HepG2 (cell line): Measurements from ENCODE around the gene SART1. TPM values are rescaled to one million over a fixed set of nuclear protein-coding genes. Genes with fewer than 3 reads are reported as not detected.

ENCODE experiments used
- AHR ChIP-seq: IDR thresholded peaks from 2 replicates; pipeline ENCODE4 v1.6.1; 2018; ENCODE audit warnings: missing genetic modification reagents, missing compliant biosample characterization
- DNMT3B ChIP-seq: conservative IDR thresholded peaks from 2 replicates; pipeline ENCODE4 v1.6.1; 2016; ENCODE audit warnings: missing biosample characterization, control low read depth
- HDAC2 ChIP-seq: sonication (generic); formaldehyde crosslinking; IDR thresholded peaks from 2 replicates; pipeline ENCODE4 v1.4.0; 2020; ENCODE audit warnings: missing genetic modification reagents
- IRF2 ChIP-seq: IDR thresholded peaks from 2 replicates; pipeline ENCODE4 v1.6.1; 2018; ENCODE audit warnings: missing genetic modification reagents, missing compliant biosample characterization
- JUNB ChIP-seq: sonication (generic); formaldehyde crosslinking; IDR thresholded peaks from 2 replicates; pipeline ENCODE4 v1.8.0; 2022; ENCODE audit warnings: missing genetic modification reagents, mild to moderate bottlenecking, borderline replicate concordance
- RXRB ChIP-seq: IDR thresholded peaks from 2 replicates; pipeline ENCODE4 v1.6.1; 2016; ENCODE audit warnings: borderline replicate concordance, missing genetic modification reagents, missing compliant biosample characterization
- SIN3B ChIP-seq: fragments of 150-350 bp; IDR thresholded peaks from 2 replicates; pipeline ENCODE4 v1.6.1; 2014; ENCODE audit warnings: low read length
- SMARCE1 ChIP-seq: fragments of 450-650 bp; IDR thresholded peaks from 2 replicates; pipeline ENCODE4 v1.6.1; 2017; ENCODE audit warnings: borderline replicate concordance
- STAG1 ChIP-seq: sonication (generic); formaldehyde crosslinking; IDR thresholded peaks from 2 replicates; pipeline ENCODE4 v1.4.0; 2020; ENCODE audit warnings: missing genetic modification reagents
- TBX3 ChIP-seq: fragments of 450-650 bp; IDR thresholded peaks from 2 replicates; pipeline ENCODE4 v1.6.1; 2017; ENCODE audit warnings: antibody characterized with exemption, mild to moderate bottlenecking, inconsistent platforms, borderline replicate concordance
- TEAD3 ChIP-seq: optimal IDR thresholded peaks from 2 replicates; pipeline ENCODE3; 2016; ENCODE audit warnings: borderline replicate concordance
- ZFP36L2 ChIP-seq: sonication (generic); formaldehyde crosslinking; IDR thresholded peaks from 2 replicates; pipeline ENCODE4 v1.4.0; 2020; ENCODE audit warnings: missing genetic modification reagents
- ZGPAT ChIP-seq: IDR thresholded peaks from 2 replicates; pipeline ENCODE4 v1.6.1; 2016; ENCODE audit warnings: mild to moderate bottlenecking
- ZNF10 ChIP-seq: sonication (generic); formaldehyde crosslinking; IDR thresholded peaks from 2 replicates; pipeline ENCODE4 v1.4.0; 2020; ENCODE audit warnings: mild to moderate bottlenecking, low read depth, missing genetic modification reagents, borderline replicate concordance
- ZNF124 ChIP-seq: sonication (generic); formaldehyde crosslinking; IDR thresholded peaks from 2 replicates; pipeline ENCODE4 v1.4.0; 2020; ENCODE audit warnings: missing genetic modification reagents
- ZNF264 ChIP-seq: sonication (generic); formaldehyde crosslinking; IDR thresholded peaks from 2 replicates; pipeline ENCODE4 v1.4.0; 2020; ENCODE audit warnings: missing genetic modification reagents
- ZNF318 ChIP-seq: sonication (generic); formaldehyde crosslinking; IDR thresholded peaks from 2 replicates; pipeline ENCODE4 v1.4.0; 2020; ENCODE audit warnings: mild to moderate bottlenecking, missing genetic modification reagents
- ZNF484 ChIP-seq: sonication (generic); formaldehyde crosslinking; IDR thresholded peaks from 2 replicates; pipeline ENCODE4 v1.5.1; 2020; ENCODE audit warnings: mild to moderate bottlenecking, low read depth, missing genetic modification reagents, borderline replicate concordance
- ZNF710 ChIP-seq: sonication (generic); formaldehyde crosslinking; IDR thresholded peaks from 2 replicates; pipeline ENCODE4 v1.5.0; 2020; ENCODE audit warnings: mild to moderate bottlenecking, missing genetic modification reagents, borderline replicate concordance
- ZSCAN29 ChIP-seq: sonication (generic); formaldehyde crosslinking; conservative IDR thresholded peaks from 2 replicates; pipeline ENCODE4 v1.4.0; 2020; ENCODE audit warnings: mild to moderate bottlenecking, missing genetic modification reagents
- polyA plus RNA-seq, 8 experiments: library from polyadenylated mRNA; depleted of rRNA in 3 of 8; stranded (reverse) in 7 of 8; unstranded in 1 of 8; fragments of >200 nt; fragmentation: Illumina TruSeq in 4 of 8; extraction: Trizol in 4 of 8; gene quantifications; 2 replicates each; pipeline versions ENCODE4 v1.2.1 to v1.2.3, GENCODE V29; 2011 to 2016; ENCODE audit warnings: low read depth in 4 of 8, missing spikeins in 1 of 8, mixed read lengths in 1 of 8; ENCODE audit not compliant: insufficient read depth in 1 of 8
- total RNA-seq, 5 experiments: library from RNA; depleted of rRNA; stranded (reverse); fragments of >200 nt; fragmentation: Illumina TruSeq; extraction: Trizol; gene quantifications; 2 replicates each; pipeline ENCODE4 v1.2.3, GENCODE V29; 2016; ENCODE audit warnings: low read depth in 1 of 5

SART1 gene
- total and polyA plus RNA-seq, 2 of the 13 experiments (the other 11 are each of a cell fraction or from before 2014, with no cell fraction given) = 11.3 to 22.5 TPM

- no peak for TF ChIP-seq JUNB (CRISPR knock-in tag)
- peak; percentile 40; the same call in 1 of the 2 replicates for TF ChIP-seq ZGPAT (CRISPR knock-in tag)
- TF ChIP-seq SMARCE1 = no peak
- no peak for TF ChIP-seq SIN3B
- TF ChIP-seq ZNF710 (CRISPR knock-in tag) = no peak
- no peak for TF ChIP-seq ZSCAN29 (CRISPR knock-in tag)
- 0 out of 2 replicates have a peak, but pooled peaks have one; percentile 48 for TF ChIP-seq DNMT3B (CRISPR knock-in tag)
- TF ChIP-seq ZFP36L2 (CRISPR knock-in tag) = no peak
- peak; percentile 76 for TF ChIP-seq TEAD3 (CRISPR knock-in tag)
- no peak for TF ChIP-seq ZNF318 (CRISPR knock-in tag)
- no peak for TF ChIP-seq STAG1 (CRISPR knock-in tag)
- TF ChIP-seq AHR (CRISPR knock-in tag) = no peak
- no peak for TF ChIP-seq ZNF10 (CRISPR knock-in tag)
- no peak for TF ChIP-seq ZNF484 (CRISPR knock-in tag)
- TF ChIP-seq IRF2 = no peak
- TF ChIP-seq TBX3 = peak; percentile 62; the same call in 1 of the 2 replicates
- TF ChIP-seq ZNF264 (CRISPR knock-in tag) = no peak
- no peak for TF ChIP-seq HDAC2
- TF ChIP-seq RXRB = peak; percentile 25; the same call in 1 of the 2 replicates
- no peak for TF ChIP-seq ZNF124
Measured at GRCh38 chr11:65915821-65916251, 45.7 kb upstream of the SART1 start (continued).
